GM19397 (cell line): Measurements from ENCODE around the gene SF3B4.
"Not testable (repeated sequence)": the region's sequence is repeated elsewhere in the genome, so short reads cannot be mapped to it uniquely, and the experiment has no call there.

Experiments
- ATAC-seq: cut with Tn5 transposase; IDR thresholded peaks from one replicate; pipeline ENCODE4 v1.9.1; 2021; ENCODE audit warnings: mild to moderate bottlenecking, moderate library complexity; ENCODE audit not compliant: unreplicated experiment

Gene SF3B4

DNA sequence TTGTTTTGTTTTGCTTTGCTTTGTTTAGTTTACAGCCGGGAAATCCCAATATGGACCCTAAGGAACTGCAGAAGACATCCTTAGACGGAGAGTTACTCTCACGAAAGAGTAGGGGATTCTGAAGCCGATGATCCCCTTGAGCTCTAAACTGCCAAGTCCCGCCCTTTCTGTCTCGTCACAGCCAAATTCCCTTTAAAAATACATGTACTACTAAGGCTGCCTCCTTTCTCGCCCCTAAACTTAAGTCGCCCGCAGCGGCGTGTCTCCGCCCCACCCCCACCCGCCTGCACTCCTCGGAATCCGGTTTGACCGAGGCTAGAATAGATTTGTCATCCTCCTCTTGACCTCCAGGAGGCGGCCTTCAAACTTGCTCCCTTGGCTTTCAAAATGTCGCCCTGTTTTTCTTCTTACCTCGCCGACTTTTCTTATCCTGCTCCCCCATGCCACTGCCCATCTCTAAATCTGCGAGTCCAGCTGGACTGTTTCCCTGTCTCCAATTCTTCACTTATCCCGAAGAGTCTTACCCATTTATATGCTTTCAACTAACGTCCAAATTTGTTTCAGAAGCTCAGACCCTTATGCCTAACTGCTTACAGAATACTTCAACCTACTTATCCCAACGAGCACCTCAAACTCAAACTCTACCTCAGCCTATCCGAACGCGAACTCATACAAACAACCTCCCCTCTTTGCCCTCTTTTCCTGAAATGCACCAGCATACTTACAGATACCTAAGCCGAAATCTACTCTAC, 39.2 kb downstream of the SF3B4 start:
- ATAC-seq, result peak; percentile 18

DNA sequence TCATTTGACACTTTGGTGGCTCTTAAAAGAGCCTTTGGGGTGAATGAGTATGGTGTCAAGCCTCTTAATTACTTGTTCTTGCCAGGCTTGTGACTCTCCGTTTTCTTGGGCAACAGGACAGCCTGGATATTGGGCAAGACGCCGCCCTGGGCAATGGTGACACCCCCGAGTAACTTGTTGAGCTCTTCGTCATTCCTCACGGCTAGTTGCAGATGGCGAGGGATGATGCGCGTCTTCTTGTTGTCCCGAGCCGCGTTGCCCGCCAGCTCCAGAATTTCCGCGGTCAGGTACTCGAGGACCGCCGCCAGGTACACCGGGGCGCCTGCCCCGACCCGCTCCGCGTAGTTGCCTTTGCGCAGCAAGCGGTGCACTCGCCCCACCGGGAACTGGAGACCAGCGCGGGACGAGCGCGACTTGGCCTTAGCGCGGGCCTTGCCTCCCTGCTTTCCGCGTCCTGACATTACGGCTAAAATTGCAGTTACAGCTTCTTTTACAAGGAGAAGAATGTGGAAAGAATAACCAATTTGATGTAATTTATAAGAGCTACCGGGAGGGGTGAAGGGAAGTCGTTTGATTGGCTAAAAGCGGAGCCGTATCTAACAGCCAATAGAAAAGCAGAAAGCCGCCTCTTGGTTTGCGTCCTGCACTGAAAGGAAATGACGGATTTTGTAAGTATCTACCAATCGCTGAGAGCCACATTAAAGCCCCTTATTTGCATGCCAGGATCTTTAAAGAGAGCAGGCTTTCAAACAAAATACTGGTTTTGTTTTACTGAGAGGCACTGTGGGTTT, 40.0 kb downstream of the SF3B4 start:
- ATAC-seq, result peak; percentile 40

DNA sequence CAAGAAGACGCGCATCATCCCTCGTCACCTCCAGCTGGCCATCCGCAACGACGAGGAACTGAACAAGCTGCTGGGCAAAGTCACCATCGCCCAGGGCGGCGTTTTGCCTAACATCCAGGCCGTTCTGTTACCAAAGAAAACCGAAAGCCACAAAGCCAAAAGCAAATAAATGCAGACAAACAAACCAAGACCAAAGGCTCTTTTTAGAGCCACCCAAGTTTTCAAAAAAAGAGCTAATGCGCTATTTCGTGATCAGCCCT, 40.5 kb downstream of the SF3B4 start:
- not testable (repeated sequence) for ATAC-seq

DNA sequence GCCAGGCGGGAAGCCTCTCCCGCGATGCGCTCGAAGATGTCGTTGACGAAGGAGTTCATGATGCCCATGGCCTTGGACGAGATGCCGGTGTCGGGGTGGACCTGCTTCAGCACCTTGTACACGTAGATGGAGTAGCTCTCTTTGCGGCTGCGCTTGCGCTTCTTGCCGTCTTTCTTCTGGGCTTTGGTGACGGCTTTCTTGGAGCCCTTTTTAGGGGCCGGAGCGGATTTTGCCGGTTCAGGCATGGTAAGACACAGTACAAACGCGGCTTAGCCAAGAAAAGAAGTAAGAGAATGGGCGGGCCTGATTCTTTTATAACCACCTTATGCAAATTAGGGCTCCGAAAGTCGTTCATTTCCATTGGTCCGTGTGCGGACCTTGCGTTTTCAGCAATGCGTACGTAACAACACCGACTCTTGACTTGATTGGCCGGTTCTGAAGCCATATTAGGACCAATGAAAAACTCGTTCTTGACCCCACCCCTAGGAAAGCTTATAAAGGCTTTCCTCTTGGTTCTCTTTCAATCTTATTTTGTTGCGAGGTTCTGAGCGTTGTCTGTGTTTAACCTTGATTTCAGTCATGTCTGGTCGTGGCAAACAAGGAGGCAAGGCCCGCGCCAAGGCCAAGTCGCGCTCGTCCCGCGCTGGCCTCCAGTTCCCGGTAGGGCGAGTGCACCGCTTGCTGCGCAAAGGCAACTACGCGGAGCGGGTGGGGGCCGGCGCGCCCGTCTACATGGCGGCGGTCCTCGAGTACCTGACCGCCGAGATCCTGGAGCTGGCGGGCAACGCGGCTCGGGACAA, 41.0 kb downstream of the SF3B4 start:
- ATAC-seq, result peak; percentile 55

DNA sequence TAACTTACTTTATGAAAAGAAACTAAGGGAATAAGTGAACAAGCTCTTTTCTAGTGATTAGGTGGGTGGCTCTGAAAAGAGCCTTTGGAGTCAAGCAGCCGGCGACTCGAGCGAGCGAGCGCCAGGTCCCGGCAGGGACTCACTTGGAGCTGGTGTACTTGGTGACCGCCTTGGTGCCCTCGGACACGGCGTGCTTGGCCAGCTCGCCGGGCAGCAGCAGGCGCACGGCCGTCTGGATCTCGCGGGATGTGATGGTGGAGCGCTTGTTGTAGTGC, 41.5 kb downstream of the SF3B4 start:
- not testable (repeated sequence) for ATAC-seq

DNA sequence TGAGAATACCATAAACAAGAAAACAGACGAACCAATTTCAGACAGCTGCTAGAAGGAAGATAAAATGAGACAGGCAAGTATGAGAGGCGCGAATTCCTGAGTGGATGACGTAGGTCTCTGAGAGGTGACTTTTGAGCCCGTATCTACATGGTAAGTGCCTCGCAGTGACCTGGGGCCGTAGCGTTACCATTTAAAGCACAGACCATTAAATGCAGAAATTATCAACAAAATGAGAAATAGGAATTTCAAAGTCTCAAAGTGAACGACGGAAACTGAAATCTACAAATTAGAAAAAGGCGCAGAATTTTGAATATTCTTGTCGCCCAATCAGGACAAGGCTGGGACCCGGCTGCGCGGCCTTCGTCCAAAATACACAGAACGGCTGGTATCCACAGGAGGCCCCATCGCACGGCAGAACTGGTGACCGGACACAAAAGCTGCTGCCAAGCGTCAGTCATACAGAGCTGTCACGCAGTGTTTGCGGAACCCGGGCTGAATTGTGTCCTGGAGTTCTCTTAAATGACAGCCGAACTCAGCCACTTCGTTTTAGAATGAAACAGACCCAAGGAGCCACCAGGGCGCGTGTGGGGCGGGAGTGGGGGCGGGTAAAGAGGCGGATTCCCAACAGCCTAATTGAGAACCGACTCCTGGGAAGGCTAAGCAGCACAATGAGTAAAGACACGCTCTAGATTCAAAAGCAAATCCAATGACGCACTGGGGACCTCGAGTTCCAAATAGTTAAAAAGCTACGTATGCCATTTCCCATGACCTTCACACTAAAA, 42.1 kb downstream of the SF3B4 start:
- no peak for ATAC-seq

DNA sequence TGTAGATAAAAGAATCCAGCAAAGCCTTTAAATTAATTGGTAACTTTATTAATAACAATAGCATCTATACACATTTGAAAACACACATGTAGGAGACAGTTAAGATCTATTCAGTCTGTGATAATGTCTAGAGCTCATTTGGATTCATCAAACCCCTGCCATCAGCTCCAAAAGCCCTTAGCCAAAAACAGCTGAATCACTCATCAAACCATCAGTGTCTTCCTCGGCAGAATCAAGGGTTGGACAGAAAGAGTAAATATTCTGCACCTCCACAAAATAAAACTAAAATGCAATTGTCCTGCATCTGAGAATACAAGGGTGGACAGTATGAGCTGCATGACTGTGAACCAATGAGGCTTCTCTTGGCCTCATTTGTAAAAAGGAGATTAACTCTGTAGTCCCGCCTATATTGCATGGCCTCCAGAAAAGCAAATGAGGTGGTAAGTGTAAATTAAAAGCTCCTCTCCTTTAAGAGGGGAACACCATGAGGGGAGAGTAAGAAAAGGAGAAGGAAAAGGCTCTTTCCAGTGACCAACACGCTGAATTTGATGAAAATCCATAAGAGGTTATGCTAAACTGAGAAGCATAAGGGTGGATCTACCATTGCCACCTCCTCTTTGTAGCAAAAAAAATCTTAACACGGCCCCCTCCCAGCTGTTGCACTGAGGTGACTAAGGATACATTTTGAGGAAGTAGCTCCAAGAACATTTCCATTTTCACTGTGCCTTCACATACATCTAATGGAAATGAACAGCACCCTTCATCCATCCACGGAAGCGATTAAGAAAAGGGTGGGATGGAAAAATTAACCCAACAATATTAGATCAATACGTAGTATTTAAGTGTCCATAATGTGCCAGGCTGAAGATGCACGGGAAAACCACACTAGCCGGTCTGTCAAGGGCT, 42.9 kb downstream of the SF3B4 start:
- ATAC-seq, result no peak

DNA sequence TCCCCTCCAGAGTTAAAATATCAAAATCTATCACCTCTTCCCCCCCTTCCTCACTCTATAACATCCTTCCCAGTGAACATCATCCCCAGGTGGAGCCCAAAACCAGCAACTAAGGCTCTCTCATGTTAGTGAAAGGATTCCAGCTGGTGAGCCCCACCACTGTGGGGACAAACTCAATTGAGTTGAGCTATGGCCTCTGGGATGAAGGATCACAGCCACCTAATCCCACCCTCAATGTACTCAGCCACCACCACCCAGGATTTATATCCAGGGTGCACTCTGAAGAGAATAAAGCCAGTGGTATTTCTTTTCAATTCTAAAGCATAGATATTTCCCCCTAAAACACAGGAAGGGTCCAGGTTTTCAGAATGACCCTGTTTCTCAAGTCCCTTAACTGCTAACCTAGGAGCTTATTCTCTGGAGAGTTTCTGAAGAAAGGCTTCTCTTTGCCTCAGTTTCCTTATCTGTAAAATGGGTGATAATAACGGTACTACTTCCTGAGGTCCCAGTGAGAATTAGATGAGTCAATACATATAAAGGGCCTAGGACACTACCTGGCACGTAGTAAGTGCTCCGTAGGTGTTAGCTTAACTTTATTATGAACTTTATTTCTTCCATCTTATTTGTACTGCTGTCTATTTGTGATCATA, 43.9 kb downstream of the SF3B4 start:
- ATAC-seq, result no peak

DNA sequence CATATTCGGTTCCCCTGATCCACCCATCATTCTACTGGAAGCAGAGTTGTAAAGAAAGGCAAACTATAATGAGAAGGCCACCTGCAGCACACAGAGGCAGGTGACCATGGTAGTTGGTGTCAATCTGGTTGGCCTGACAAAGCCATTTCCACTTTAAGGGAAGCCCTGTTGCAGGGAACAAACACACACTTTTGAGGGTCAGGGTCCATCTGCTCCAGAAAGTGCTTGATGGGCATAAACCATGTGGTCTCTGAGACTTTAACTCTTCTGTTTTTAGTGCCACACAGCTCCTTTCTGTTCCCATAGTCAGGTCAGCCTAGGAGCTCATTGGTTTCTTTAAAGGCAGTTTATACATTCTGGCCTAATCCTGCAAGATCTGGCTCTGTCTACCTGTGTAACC, 45.7 kb downstream of the SF3B4 start:
- no peak for ATAC-seq

DNA sequence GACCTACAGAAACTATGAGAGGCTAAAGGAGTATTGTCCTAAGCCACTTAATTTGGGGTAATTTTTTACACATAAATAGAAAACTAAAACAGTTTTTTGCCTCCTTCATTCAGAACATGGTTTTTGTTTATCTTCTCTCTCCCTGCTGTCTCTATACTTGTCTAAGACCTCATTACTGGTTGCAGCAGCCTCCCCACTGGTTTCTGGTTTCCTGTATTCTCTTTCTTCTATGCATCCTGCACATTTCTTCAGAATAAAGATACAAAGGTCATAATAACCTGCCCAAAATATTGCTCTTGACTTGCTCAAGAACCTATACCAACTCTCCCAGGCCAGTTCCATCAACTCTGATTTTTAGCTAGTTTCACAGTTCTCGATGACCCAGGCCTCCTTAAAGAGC, 48.0 kb downstream of the SF3B4 start:
- no peak for ATAC-seq

DNA sequence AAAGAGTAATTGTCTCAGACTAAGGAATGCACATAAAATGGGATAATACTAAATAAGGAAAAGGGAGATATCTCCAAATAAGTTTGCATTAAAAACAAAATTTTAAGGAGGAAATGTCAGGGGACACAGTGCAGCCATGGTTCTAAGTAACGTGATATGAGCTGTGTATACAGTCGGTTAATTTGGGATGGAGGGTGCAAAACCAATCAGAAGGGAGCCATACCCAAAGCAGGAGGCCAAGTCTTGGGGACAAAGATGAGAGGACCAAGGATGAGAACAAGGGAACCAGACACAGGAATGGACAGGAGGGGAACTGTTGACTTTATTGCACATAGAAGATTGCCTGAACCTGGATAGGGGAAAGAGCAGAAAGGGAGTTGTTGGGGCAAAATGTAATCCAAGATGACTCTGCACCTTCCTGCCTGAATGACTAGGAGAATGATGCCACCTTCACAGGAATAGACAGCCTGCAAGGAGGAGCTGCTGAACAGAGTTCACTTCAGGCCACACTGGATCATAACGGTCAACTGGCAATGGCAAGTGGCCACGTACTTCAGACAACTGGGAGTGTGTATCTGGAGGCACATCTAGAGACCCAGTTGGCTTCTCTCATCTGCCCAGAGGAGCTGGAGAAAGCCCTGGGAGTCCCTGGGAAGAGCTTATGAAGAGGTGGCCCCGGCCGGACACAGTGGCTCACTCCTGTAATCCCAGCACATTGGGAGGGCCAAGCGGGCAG, 50.2 kb downstream of the SF3B4 start:
- ATAC-seq, result no peak
